Karpas-422 (cell line): ENCODE measurements around the gene MAPK14. TPM values are rescaled to one million over a fixed set of nuclear protein-coding genes. Genes with fewer than 3 reads are reported as not detected.

Experiments used
- DNase-seq: peaks from one replicate; pipeline ENCODE4 v3.0.0-alpha.2; 2015
- H2AFZ ChIP-seq: fragments of 200-600 bp; sonication (generic); 2 replicates; pipeline ENCODE4 v1.6.1; 2014; ENCODE audit warnings: antibody characterized with exemption, low read length, mixed read lengths
- H3K27ac ChIP-seq: fragments of 200-600 bp; sonication (generic); 2 replicates; pipeline ENCODE4 v1.5.1; 2014; ENCODE audit warnings: mild to moderate bottlenecking, low read length, moderate library complexity
- H3K27me3 ChIP-seq: fragments of 200-600 bp; sonication (generic); 2 replicates; pipeline ENCODE4 v1.6.1; 2014; ENCODE audit warnings: low read length, mixed read lengths
- H3K36me3 ChIP-seq: fragments of 200-600 bp; sonication (generic); 2 replicates; pipeline ENCODE4 v1.6.1; 2014; ENCODE audit warnings: low read length, mixed read lengths; ENCODE audit not compliant: insufficient read depth
- H3K4me1 ChIP-seq: fragments of 200-600 bp; sonication (generic); 2 replicates; pipeline ENCODE4 v1.6.1; 2014; ENCODE audit warnings: mild to moderate bottlenecking, low read length, mixed read lengths
- H3K4me2 ChIP-seq: fragments of 200-600 bp; sonication (generic); 2 replicates; pipeline ENCODE4 v1.6.1; 2014; ENCODE audit warnings: low read length, low read depth, mild to moderate bottlenecking; ENCODE audit not compliant: poor library complexity, severe bottlenecking
- H3K4me3 ChIP-seq: fragments of 200-600 bp; sonication (generic); 2 replicates; pipeline ENCODE4 v1.5.1; 2014; ENCODE audit warnings: mild to moderate bottlenecking, antibody characterized with exemption, low read length, mixed read lengths
- H3K79me2 ChIP-seq: fragments of 200-600 bp; sonication (generic); 2 replicates; pipeline ENCODE4 v1.6.1; 2014; ENCODE audit warnings: mild to moderate bottlenecking, low read length, mixed read lengths
- H3K9ac ChIP-seq: fragments of 200-600 bp; sonication (generic); 2 replicates; pipeline ENCODE4 v1.6.0; 2014; ENCODE audit warnings: low read length
- H3K9me2 ChIP-seq: fragments of 200-600 bp; sonication (generic), shearing (Covaris generic); replicated peaks from 2 replicates; pipeline ENCODE4 v1.6.0; 2014; ENCODE audit warnings: mild to moderate bottlenecking, low read length, moderate library complexity; ENCODE audit not compliant: insufficient read depth
- H3K9me3 ChIP-seq: fragments of 300-700, 200-600 bp; sonication (generic); 2 replicates; pipeline ENCODE4 v1.6.1; 2014; ENCODE audit warnings: low read length, mixed read lengths
- H4K20me1 ChIP-seq: fragments of 200-600 bp; sonication (generic); 2 replicates; pipeline ENCODE4 v1.6.1; 2014; ENCODE audit warnings: mild to moderate bottlenecking, antibody characterized with exemption, low read length, low read depth; ENCODE audit not compliant: insufficient read depth
- total RNA-seq: library from RNA; depleted of rRNA; stranded (reverse); fragments of >200 nt; shearing (Covaris generic); gene quantifications from 2 replicates; pipeline ENCODE4 v1.2.3, GENCODE V29; 2014; ENCODE audit warnings: low replicate concordance

MAPK14 gene
- total RNA-seq, 1 experiment from 2014 or later: 56.1 TPM

- no peaks in the 10 kb centered on the region for H3K36me3 ChIP-seq
- H3K4me1 ChIP-seq: peaks cover 25% of the 10 kb centered on the region
- no peaks in the 10 kb centered on the region for H3K27me3 ChIP-seq
- H3K4me3 ChIP-seq: no peak overlapping the region
- no peak overlapping the region for H3K9ac ChIP-seq
- no peak overlapping the region for H3K27ac ChIP-seq
- DNase-seq: no peak
- H3K4me2 ChIP-seq: no peak overlapping the region
- H4K20me1 ChIP-seq: no peaks in the 10 kb centered on the region; the same call in 1 of the 2 replicates
- H3K79me2 ChIP-seq: peaks cover 98% of the 10 kb centered on the region
- H3K9me3 ChIP-seq: no peaks in the 10 kb centered on the region
- H3K9me2 ChIP-seq: no peaks in the 10 kb centered on the region
- H2AFZ ChIP-seq: no peak overlapping the region
Measured at GRCh38 chr6:36039112-36039511, 11.5 kb downstream of the MAPK14 start.

- no peak for DNase-seq
- Histone ChIP-seq H4K20me1 (no peaks in the 10 kb centered on the region; the same call in 1 of the 2 replicates), H3K9me3 (no peaks in the 10 kb centered on the region)
Measured at GRCh38 chr6:36040958-36041357, 13.3 kb downstream of the MAPK14 start.

GRCh38 chr6:36042618-36043260, 15.1 kb downstream of the MAPK14 start:
- H3K9me2 ChIP-seq: no peaks in the 10 kb centered on the region

More at GRCh38 chr6:36040958-36041357, 13.3 kb downstream of the MAPK14 start:
- Histone ChIP-seq H3K9me2 (no peaks in the 10 kb centered on the region), H2AFZ (no peak overlapping the region), H3K4me1 (peaks cover 25% of the 10 kb centered on the region), H3K4me3 (no peak overlapping the region), H3K4me2 (no peak overlapping the region), H3K27me3 (no peaks in the 10 kb centered on the region), H3K27ac (no peak overlapping the region), H3K9ac (no peak overlapping the region), H3K36me3 (no peaks in the 10 kb centered on the region), H3K79me2 (peaks cover 97% of the 10 kb centered on the region)

GRCh38 chr6:36049582-36049981, 22.0 kb downstream of the MAPK14 start:
- Histone ChIP-seq H3K4me2 (no peak overlapping the region), H4K20me1 (no peaks in the 10 kb centered on the region), H3K27ac (no peak overlapping the region), H3K4me3 (no peak overlapping the region), H3K4me1 (peaks cover 7% of the 10 kb centered on the region; the same call in 1 of the 2 replicates), H3K79me2 (peaks cover 94% of the 10 kb centered on the region), H3K9me2 (no peaks in the 10 kb centered on the region), H3K9me3 (no peaks in the 10 kb centered on the region), H3K27me3 (no peaks in the 10 kb centered on the region), H3K36me3 (peaks cover 14% of the 10 kb centered on the region; the same call in 1 of the 2 replicates), H2AFZ (no peak overlapping the region), H3K9ac (no peak overlapping the region)
- no peak for DNase-seq

More at GRCh38 chr6:36042618-36043260, 15.1 kb downstream of the MAPK14 start:
- Histone ChIP-seq H3K27me3 (no peaks in the 10 kb centered on the region), H2AFZ (no peak overlapping the region), H4K20me1 (no peaks in the 10 kb centered on the region; the same call in 1 of the 2 replicates), H3K79me2 (peaks cover 98% of the 10 kb centered on the region), H3K27ac (no peak overlapping the region), H3K4me3 (no peak overlapping the region), H3K36me3 (no peaks in the 10 kb centered on the region), H3K9ac (no peak overlapping the region), H3K9me3 (no peaks in the 10 kb centered on the region), H3K4me1 (peaks cover 25% of the 10 kb centered on the region), H3K4me2 (no peak overlapping the region)
- no peak for DNase-seq

GRCh38 chr6:36050305-36050704, 22.7 kb downstream of the MAPK14 start:
- no peak overlapping the region for H3K9ac ChIP-seq
- H3K27me3 ChIP-seq: no peaks in the 10 kb centered on the region
- no peaks in the 10 kb centered on the region for H4K20me1 ChIP-seq
- H3K36me3 ChIP-seq: peaks cover 14% of the 10 kb centered on the region; the same call in 1 of the 2 replicates
- H3K4me1 ChIP-seq: peaks cover 7% of the 10 kb centered on the region; the same call in 1 of the 2 replicates
- H3K9me3 ChIP-seq: no peaks in the 10 kb centered on the region
- H3K27ac ChIP-seq: no peak overlapping the region
- no peaks in the 10 kb centered on the region for H3K9me2 ChIP-seq
- H3K4me3 ChIP-seq: no peak overlapping the region
- peaks cover 94% of the 10 kb centered on the region for H3K79me2 ChIP-seq
- DNase-seq: no peak
- no peak overlapping the region for H3K4me2 ChIP-seq
- no peak overlapping the region for H2AFZ ChIP-seq

GRCh38 chr6:36050947-36051710, 23.5 kb downstream of the MAPK14 start:
- no peak overlapping the region for H3K27ac ChIP-seq
- no peak overlapping the region for H2AFZ ChIP-seq
- no peak for DNase-seq
- H3K79me2 ChIP-seq: peaks cover 94% of the 10 kb centered on the region
- no peaks in the 10 kb centered on the region for H3K9me2 ChIP-seq
- peaks cover 7% of the 10 kb centered on the region; the same call in 1 of the 2 replicates for H3K4me1 ChIP-seq
- no peak overlapping the region for H3K9ac ChIP-seq
- H3K9me3 ChIP-seq: no peaks in the 10 kb centered on the region
- no peaks in the 10 kb centered on the region for H3K27me3 ChIP-seq
- H3K36me3 ChIP-seq: peaks cover 14% of the 10 kb centered on the region; the same call in 1 of the 2 replicates
- no peak overlapping the region for H3K4me2 ChIP-seq
- H3K4me3 ChIP-seq: no peak overlapping the region
- H4K20me1 ChIP-seq: no peaks in the 10 kb centered on the region

- no peak overlapping the region for H3K4me2 ChIP-seq
- no peaks in the 10 kb centered on the region for H3K27me3 ChIP-seq
- peaks cover 14% of the 10 kb centered on the region; the same call in 1 of the 2 replicates for H3K36me3 ChIP-seq
- no peak overlapping the region for H3K9ac ChIP-seq
- DNase-seq: no peak
- H3K27ac ChIP-seq: no peak overlapping the region
- no peak overlapping the region for H2AFZ ChIP-seq
- H3K79me2 ChIP-seq: peaks cover 94% of the 10 kb centered on the region
- H3K4me1 ChIP-seq: peaks cover 7% of the 10 kb centered on the region; the same call in 1 of the 2 replicates
- H3K4me3 ChIP-seq: no peak overlapping the region
- no peaks in the 10 kb centered on the region for H4K20me1 ChIP-seq
- no peaks in the 10 kb centered on the region for H3K9me2 ChIP-seq
- no peaks in the 10 kb centered on the region for H3K9me3 ChIP-seq
Measured at GRCh38 chr6:36052097-36052496, 24.5 kb downstream of the MAPK14 start.

- H3K9me3 ChIP-seq: no peaks in the 10 kb centered on the region
- no peak overlapping the region for H2AFZ ChIP-seq
- H3K27me3 ChIP-seq: no peaks in the 10 kb centered on the region
- H3K9me2 ChIP-seq: no peaks in the 10 kb centered on the region; the same call in 1 of the 2 replicates
- no peak overlapping the region for H3K27ac ChIP-seq
- DNase-seq: no peak
- H3K4me2 ChIP-seq: no peak overlapping the region
- H4K20me1 ChIP-seq: no peaks in the 10 kb centered on the region
- peaks cover 7% of the 10 kb centered on the region; the same call in 1 of the 2 replicates for H3K4me1 ChIP-seq
- H3K4me3 ChIP-seq: no peak overlapping the region
- no peak overlapping the region for H3K9ac ChIP-seq
- H3K79me2 ChIP-seq: peaks cover 94% of the 10 kb centered on the region
- H3K36me3 ChIP-seq: peaks cover 14% of the 10 kb centered on the region; the same call in 1 of the 2 replicates
Measured at GRCh38 chr6:36053878-36054277, 26.3 kb downstream of the MAPK14 start.
